Transverse colon (tissue), 4 donors: Measurements from ENCODE around the gene SCARF1. TPM values are rescaled to one million over a fixed set of nuclear protein-coding genes. Genes with fewer than 3 reads are reported as not detected.

Experiments used
- DNase-seq: peaks from one replicate; pipeline ENCODE4 v3.0.0-alpha.2; 2019
- H3K27ac ChIP-seq, 4 donors: fragments of 200-600 bp; sonication (generic); 2 replicates each; pipeline ENCODE4 v1.5.1; 2016 to 2018; ENCODE audit warnings: inconsistent platforms in 4 of 4
- H3K27me3 ChIP-seq: fragments of 200-600 bp; sonication (generic); 2 replicates; pipeline ENCODE4 v1.5.1; 2017; ENCODE audit warnings: inconsistent platforms
- H3K36me3 ChIP-seq, 4 donors: fragments of 200-600 bp; sonication (generic); 2 replicates each; pipeline ENCODE4 v1.5.1; 2017 to 2019; ENCODE audit warnings: inconsistent platforms in 4 of 4
- H3K4me1 ChIP-seq, 4 donors: fragments of 200-600 bp; sonication (generic); 2 replicates each; pipeline ENCODE4 v1.5.1; 2017 to 2020; ENCODE audit warnings: inconsistent platforms in 4 of 4
- H3K4me3 ChIP-seq, 4 donors: fragments of 200-600 bp; sonication (generic); 1 replicate in 1 of 4; 2 replicates in 3 of 4; pipeline versions ENCODE4 v1.5.1 to v1.6.1; 2017 to 2019; ENCODE audit warnings: inconsistent platforms in 4 of 4
- H3K9me3 ChIP-seq, 2 donors: fragments of 200-600 bp; sonication (generic); 2 replicates each; pipeline ENCODE4 v1.5.1; 2017 to 2019; ENCODE audit warnings: inconsistent platforms in 2 of 2
- EP300 ChIP-seq: sonication (generic); formaldehyde crosslinking; IDR thresholded peaks from one replicate; pipeline ENCODE4 v1.6.1; 2017; ENCODE audit warnings: antibody characterized with exemption, low read depth
- POLR2A ChIP-seq: fragments of 450-650 bp; IDR thresholded peaks from one replicate; pipeline ENCODE4 v1.6.1; 2016; ENCODE audit warnings: antibody characterized with exemption, mild to moderate bottlenecking, moderate library complexity
- POLR2AphosphoS5 ChIP-seq, 3 donors: sonication (generic); formaldehyde crosslinking; IDR thresholded peaks; one replicate each; pipeline ENCODE4 v1.6.1; 2016; ENCODE audit warnings: antibody characterized with exemption in 3 of 3
- WGBS, 2 donors: methylation state at CpG; one replicate each; pipeline ENCODE4 v1.1.5; 2018; ENCODE audit warnings: low coverage in 1 of 2; 5-methylcytosine and 5-hydroxymethylcytosine counted together
- in situ Hi-C, 4 donors: fragments of 200-750 bp; cut with MboI; loops; one replicate each; pipeline versions ENCODE4 v1.15.0 to v1.15.1; 2017; ENCODE audit warnings: low sequenced_read_pairs in 3 of 4, low pct_ligation_motif_present in 1 of 4, low pct_unique_long_range_greater_than_20kb in 1 of 4
- intact Hi-C: fragments of 100-400 bp; cut with DNase I; formaldehyde crosslinking; loops from one replicate; pipeline ENCODE4 v1.15.1; 2023; ENCODE audit warnings: low total_unique reads
- total RNA-seq, 4 donors: library from RNA; depleted of rRNA; stranded (reverse); fragments of >200 nt; gene quantifications; one replicate each; pipeline ENCODE4 v1.1.0, GENCODE V29; 2016
- TF ChIP-seq, protein P1 (sequence below), 5 experiments: fragments of 200-600 bp in 3 of 5; fragments of 450-650 bp in 2 of 5; sonication (generic) in 3 of 5; IDR thresholded peaks; 1 replicate in 2 of 5; 2 replicates in 3 of 5; pipeline ENCODE4 v1.5.1; 2016 to 2017; ENCODE audit warnings: antibody characterized with exemption in 5 of 5, inconsistent platforms in 3 of 5, mild to moderate bottlenecking in 2 of 5, moderate library complexity in 1 of 5

The SCARF1 gene
- total RNA-seq, 4 donors from 2014 or later = 11.2 to 63.2 (median 16.3) TPM

DNA sequence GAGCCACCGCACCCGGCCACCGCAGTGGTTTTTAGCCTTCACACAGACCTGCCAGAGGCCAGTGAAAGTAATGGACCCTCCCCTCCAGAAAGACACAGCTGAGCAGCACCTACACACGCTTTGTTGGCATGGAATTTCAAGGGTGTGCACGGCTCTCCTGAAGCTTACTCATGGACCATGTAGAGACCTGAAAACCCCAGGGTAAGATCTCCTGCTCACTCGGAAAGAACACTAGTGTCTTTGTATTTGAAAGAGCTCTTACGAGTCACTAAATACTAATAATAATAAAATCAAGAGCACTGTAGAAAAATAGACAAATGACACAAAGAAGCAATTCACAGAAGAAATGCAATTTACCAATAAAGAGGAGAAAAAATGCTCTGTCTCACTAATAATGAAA lies 36.9 kb downstream of the SCARF1 start:
- intact Hi-C loops = no loop called here
- Histone ChIP-seq H3K4me3 (no peak overlapping the region), H3K27me3 (no peaks in the 10 kb centered on the region), H3K9me3 (no peaks in the 10 kb centered on the region), H3K4me1 (peaks cover 0 to 14% (median 3%) of the 10 kb centered on the region in 4 donors), H3K27ac (peak overlapping the region in 2 of 4 donors; percentile 42 to 53), H3K36me3 (no peaks in the 10 kb centered on the region)
- DNase-seq = no peak
- in situ Hi-C loops = no loop called here
- 76 to 93% methylated on average over 3 to 7 of the region's 7 CpGs for WGBS, 2 donors
- TF ChIP-seq EP300 (no peak), POLR2A (no peak), POLR2AphosphoS5 (IDR thresholded peaks at IDR 0.05) (no peak)
- TF ChIP-seq, protein P1, sequence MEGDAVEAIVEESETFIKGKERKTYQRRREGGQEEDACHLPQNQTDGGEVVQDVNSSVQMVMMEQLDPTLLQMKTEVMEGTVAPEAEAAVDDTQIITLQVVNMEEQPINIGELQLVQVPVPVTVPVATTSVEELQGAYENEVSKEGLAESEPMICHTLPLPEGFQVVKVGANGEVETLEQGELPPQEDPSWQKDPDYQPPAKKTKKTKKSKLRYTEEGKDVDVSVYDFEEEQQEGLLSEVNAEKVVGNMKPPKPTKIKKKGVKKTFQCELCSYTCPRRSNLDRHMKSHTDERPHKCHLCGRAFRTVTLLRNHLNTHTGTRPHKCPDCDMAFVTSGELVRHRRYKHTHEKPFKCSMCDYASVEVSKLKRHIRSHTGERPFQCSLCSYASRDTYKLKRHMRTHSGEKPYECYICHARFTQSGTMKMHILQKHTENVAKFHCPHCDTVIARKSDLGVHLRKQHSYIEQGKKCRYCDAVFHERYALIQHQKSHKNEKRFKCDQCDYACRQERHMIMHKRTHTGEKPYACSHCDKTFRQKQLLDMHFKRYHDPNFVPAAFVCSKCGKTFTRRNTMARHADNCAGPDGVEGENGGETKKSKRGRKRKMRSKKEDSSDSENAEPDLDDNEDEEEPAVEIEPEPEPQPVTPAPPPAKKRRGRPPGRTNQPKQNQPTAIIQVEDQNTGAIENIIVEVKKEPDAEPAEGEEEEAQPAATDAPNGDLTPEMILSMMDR (IDR thresholded peaks at IDR 0.05) = no peak

DNA sequence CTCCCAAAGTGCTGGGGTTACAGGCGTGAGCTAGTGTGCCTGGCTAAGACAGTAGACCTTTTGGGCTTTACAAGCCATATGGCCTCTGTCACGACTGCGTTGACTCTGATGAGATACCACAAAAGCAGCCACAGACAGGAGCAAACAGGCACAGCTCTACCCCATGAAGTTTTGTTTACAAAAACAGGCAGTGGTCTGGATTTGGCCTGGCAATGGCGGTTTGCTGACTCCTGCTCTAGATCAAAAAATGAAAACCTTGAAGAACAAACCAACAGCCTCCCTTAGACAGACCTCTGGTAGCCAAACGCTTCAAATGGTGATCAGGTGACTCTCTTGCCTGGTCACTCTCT lies 37.6 kb downstream of the SCARF1 start:
- 71% methylated on average over 5 of the region's 5 CpGs; no CpG with 5 or more reads in 1 of the 2 donors for WGBS, 2 donors
- H3K27ac ChIP-seq = peak overlapping the region; percentile 42 to 60 (median 48)

DNA sequence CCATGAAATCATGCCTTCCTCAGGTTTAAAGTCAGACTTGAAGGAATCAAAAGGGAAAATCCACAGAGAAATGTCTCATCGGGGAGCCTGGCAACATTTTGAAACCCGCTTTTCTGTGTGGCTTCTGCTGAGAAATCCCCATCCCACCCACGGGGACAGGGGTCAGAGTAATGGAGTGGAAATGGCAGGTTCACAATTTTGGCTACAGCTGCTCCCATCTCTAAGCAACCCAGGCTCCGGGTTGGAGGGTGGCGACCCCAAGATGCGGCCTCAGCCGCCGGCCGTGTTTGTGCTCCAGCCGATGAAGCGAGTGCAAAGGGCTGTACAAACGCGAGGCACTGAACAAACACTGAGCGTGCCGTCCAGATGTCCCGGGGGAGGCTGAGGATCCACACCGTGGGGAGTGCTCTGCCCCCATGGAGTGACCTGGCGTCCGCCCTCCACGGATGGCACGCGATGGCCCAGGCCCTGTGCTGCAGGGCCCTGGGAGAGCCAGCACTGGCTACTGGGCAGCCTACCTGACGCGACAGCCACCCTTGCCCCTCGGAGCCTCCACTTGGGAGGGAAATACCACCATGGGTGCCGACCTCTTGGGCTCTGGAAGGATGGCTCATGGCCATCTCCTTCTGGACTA lies 39.1 kb downstream of the SCARF1 start:
- Histone ChIP-seq H3K4me3 (no peak overlapping the region), H3K9me3 (no peaks in the 10 kb centered on the region), H3K36me3 (no peaks in the 10 kb centered on the region), H3K27ac (peak overlapping the region; percentile 42 to 60 (median 48)), H3K27me3 (no peaks in the 10 kb centered on the region), H3K4me1 (peaks cover 0 to 14% (median 3%) of the 10 kb centered on the region in 4 donors)
- no peak for DNase-seq
- TF ChIP-seq POLR2A (no peak), POLR2AphosphoS5 (IDR thresholded peaks at IDR 0.05) (no peak), EP300 (no peak)
- TF ChIP-seq, protein P1 (IDR thresholded peaks at IDR 0.05) = no peak
- WGBS, 2 donors = 60 to 70% methylated on average over 2 to 26 of the region's 26 CpGs
- in situ Hi-C loops (no loop called here), intact Hi-C loops (no loop called here)

More for the DNA sequence above, 37.6 kb downstream of the SCARF1 start:
- H3K4me3 ChIP-seq = no peak overlapping the region
- no peaks in the 10 kb centered on the region for H3K27me3 ChIP-seq
- in situ Hi-C loops (no loop called here), intact Hi-C loops (no loop called here)
- no peaks in the 10 kb centered on the region for H3K9me3 ChIP-seq
- no peak for TF ChIP-seq EP300
- no peak for TF ChIP-seq POLR2A
- TF ChIP-seq, protein P1 (IDR thresholded peaks at IDR 0.05) = no peak
- no peak for TF ChIP-seq POLR2AphosphoS5 (IDR thresholded peaks at IDR 0.05)
- no peaks in the 10 kb centered on the region for H3K36me3 ChIP-seq
- no peak for DNase-seq
- H3K4me1 ChIP-seq = peaks cover 0 to 14% (median 3%) of the 10 kb centered on the region in 4 donors

DNA sequence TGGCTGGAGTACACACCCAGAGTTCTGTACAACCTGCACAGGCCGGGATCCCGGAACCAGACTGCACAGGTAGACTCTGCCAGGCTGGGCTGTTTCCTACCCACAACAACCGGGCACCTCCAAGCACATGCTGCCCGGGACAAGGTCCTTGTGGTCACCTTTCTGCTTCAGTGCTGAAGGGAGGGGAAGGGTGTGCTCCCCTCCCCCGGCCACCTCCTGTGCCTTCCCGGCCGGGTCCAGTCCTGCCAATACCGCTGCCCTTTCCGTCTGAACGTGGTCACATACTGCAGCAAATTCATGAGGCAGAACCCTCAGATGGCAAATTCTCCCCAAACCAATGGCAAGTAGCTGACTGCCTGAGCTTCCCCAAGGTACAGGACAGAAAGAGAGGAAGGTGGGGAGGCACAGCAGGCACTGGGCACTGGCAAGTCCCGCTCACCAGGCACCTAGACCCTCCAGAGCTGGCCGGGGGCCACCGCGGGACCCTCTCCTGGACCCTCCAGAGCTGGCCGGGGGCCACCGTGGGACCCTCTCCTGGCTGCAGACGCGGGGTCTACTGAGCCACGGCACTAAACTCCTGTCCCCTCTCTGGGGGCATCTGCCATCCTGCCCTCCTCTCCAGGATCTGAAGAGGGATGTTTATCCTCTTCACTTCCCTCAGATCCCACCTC lies 39.7 kb downstream of the SCARF1 start:
- Histone ChIP-seq H3K27ac (peak overlapping the region in 2 of 4 donors; percentile 17 to 53), H3K4me3 (no peak overlapping the region), H3K27me3 (no peaks in the 10 kb centered on the region), H3K36me3 (no peaks in the 10 kb centered on the region), H3K9me3 (no peaks in the 10 kb centered on the region), H3K4me1 (peaks cover 0 to 14% (median 3%) of the 10 kb centered on the region in 4 donors)
- TF ChIP-seq EP300 (no peak), POLR2AphosphoS5 (IDR thresholded peaks at IDR 0.05) (no peak), POLR2A (no peak)
- TF ChIP-seq, protein P1 (IDR thresholded peaks at IDR 0.05) = no peak
- intact Hi-C loops = no loop called here
- 89% methylated on average over 19 of the region's 19 CpGs; no CpG with 5 or more reads in 1 of the 2 donors for WGBS, 2 donors
- in situ Hi-C loops = no loop called here
- DNase-seq = no peak
